ENCODE results near the gene F8. TPM values are rescaled to one million over a fixed set of nuclear protein-coding genes. Genes with fewer than 3 reads are reported as not detected.
"Not testable (repeated sequence)": the region's sequence is repeated elsewhere in the genome, so short reads cannot be mapped to it uniquely, and the experiment has no call there.

The F8 gene
- total RNA-seq, 2 experiments from 2014 or later: 7.5 to 8.9 TPM

DNA sequence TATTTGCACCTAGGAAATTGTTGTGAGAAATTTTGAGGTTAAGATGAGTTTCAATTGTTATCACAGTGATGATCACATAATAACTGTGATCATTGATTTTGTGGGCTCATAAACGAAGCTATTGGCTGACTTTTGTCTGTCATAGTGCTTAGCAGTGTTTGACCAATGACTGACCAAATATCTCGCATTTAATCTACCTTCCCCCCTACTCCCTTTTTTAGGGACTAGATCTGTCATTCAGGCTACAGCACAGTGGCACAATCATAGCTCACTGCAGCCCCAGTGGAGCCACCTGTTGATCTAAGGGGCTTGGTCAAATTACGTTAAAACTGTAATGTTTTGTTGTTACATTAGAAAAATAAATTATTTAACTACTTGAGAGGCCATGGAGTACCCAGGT, 5.6 kb upstream of the F8 start:
- no peaks in the 10 kb centered on the region for H3K9me3 Mint-ChIP-seq
- no peaks in the 10 kb centered on the region for H3K27me3 Mint-ChIP-seq
- no peaks in the 10 kb centered on the region for H3K36me3 Mint-ChIP-seq
- H3K27ac Mint-ChIP-seq: peak overlapping the region; percentile 94
- POLR2A ChIA-PET: no interaction called here
- H3K4me1 Mint-ChIP-seq (ENCODE audit: low read depth): peaks cover 21% of the 10 kb centered on the region
- DNase-seq: peak; percentile 9
- peak overlapping the region; percentile 83 for H3K4me3 Mint-ChIP-seq
- intact Hi-C loops (cut with micrococcal nuclease): no loop called here
- CTCF ChIA-PET: interaction anchor here (0.8 to 3.3 kb wide), 3 partner anchors 21 to 48 kb away, joined by 3 to 12 read pairs (median 11); no protein-coding TSS in a partner anchor

GRCh38 chrX:155027509-155028066, 5.1 kb upstream of the F8 start:
- POLR2A ChIA-PET: interaction anchor here (1.3 kb wide), 1 partner anchor 42 kb away, joined by 5 read pairs; no protein-coding TSS in a partner anchor

DNA sequence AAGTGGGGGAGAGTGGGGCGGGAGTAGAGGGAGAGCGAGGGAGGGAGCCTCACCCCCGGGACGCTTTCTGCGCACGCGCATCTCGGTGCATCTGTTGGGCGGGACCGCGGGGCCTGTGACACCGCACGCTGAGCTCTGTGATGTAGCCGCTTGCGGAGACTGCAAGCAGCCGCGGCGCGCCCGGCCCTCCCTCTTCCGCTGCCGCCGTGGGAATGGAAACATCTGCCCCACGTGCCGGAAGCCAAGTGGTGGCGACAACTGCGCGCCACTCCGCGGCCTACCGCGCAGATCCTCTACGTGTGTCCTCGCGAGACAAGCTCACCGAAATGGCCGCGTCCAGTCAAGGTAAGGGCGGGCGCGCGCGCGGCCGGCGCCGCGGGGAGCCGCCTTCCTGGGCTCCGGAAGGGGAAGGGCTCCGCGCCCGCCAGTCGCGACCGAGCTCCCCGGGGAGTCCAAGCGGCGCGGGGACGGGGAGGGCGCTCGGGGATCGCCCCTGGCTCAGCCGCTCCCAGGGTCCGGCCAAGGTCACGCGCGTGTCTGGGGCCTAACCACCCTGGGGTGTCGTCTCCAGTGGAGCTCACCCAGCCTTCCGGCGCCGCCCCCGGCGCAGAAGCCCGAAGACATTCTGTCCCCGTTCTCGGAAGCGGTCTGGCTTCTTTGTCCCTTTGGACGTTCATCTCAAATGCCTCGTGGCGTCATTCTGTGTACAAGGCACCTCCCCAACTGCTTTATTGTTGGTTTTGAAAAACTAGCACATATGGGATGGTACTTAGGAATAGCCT, 4.4 kb upstream of the F8 start, which contains the start of gene FUNDC2:
Gene FUNDC2, plus strand, starts transcription at position 118 of the 782 bp plus-strand sequence. Its CDS starts 95 bp downstream, at position 213.
- CTCF ChIA-PET: interaction anchor here (0.7 to 3.3 kb wide), 5 partner anchors 10 to 189 kb away, joined by 3 to 12 read pairs (median 3); no protein-coding TSS in a partner anchor
- peak within 1 kb of the TSS; percentile 83 for H3K4me3 Mint-ChIP-seq
- peak within 1 kb of the TSS; percentile 94 for H3K27ac Mint-ChIP-seq
- no peaks in the 10 kb centered on the region for H3K9me3 Mint-ChIP-seq
- intact Hi-C loops (cut with micrococcal nuclease): loop anchor here (1.0 to 2.0 kb wide), 2 partner anchors 36 to 44 kb away; partner anchors contain the start of genes BRCC3, CMC4 and MTCP1
- H3K27me3 Mint-ChIP-seq: no peaks in the 10 kb centered on the region
- DNase-seq: peak; percentile 96
- POLR2A ChIA-PET: interaction anchor here (0.8 to 1.3 kb wide), 2 partner anchors 43 to 46 kb away, joined by 3 to 5 read pairs; no protein-coding TSS in a partner anchor
- peaks cover 21% of the 10 kb centered on the region for H3K4me1 Mint-ChIP-seq (ENCODE audit: low read depth)
- no peaks in the 10 kb centered on the region for H3K36me3 Mint-ChIP-seq

More at GRCh38 chrX:155027509-155028066, 5.1 kb upstream of the F8 start:
- Mint-ChIP-seq H3K36me3 (no peaks in the 10 kb centered on the region), H3K27me3 (no peaks in the 10 kb centered on the region), H3K27ac (peak overlapping the region; percentile 94), H3K9me3 (no peaks in the 10 kb centered on the region), H3K4me3 (peak overlapping the region; percentile 83), H3K4me1 (ENCODE audit: low read depth) (peaks cover 21% of the 10 kb centered on the region)
- DNase-seq: peak; percentile 11
- intact Hi-C loops (cut with micrococcal nuclease): loop anchor here (2.0 kb wide), 1 partner anchor 37 kb away; no protein-coding TSS in a partner anchor
- CTCF ChIA-PET: interaction anchor here (0.8 to 3.3 kb wide), 5 partner anchors 21 to 188 kb away, joined by 3 to 12 read pairs (median 3); no protein-coding TSS in a partner anchor

- no peak for DNase-seq
- intact Hi-C loops (cut with micrococcal nuclease): loop anchor here (1.0 to 2.0 kb wide), 2 partner anchors 36 to 45 kb away; partner anchors contain the start of genes BRCC3, CMC4 and MTCP1
- Mint-ChIP-seq H3K4me1 (ENCODE audit: low read depth) (peaks cover 19% of the 10 kb centered on the region), H3K36me3 (no peaks in the 10 kb centered on the region), H3K27ac (peak overlapping the region; percentile 81), H3K9me3 (no peaks in the 10 kb centered on the region), H3K27me3 (no peaks in the 10 kb centered on the region), H3K4me3 (peak overlapping the region; percentile 72)
- ChIA-PET POLR2A (interaction anchor here (0.8 to 1.3 kb wide), 2 partner anchors 43 to 46 kb away, joined by 3 to 5 read pairs; no protein-coding TSS in a partner anchor), CTCF (interaction anchor here (0.7 to 3.3 kb wide), 5 partner anchors 10 to 189 kb away, joined by 3 to 12 read pairs (median 3); no protein-coding TSS in a partner anchor)
These were observed 3.9 kb upstream of the F8 start for GRCh38 chrX:155026420-155026726.

GRCh38 chrX:155023907-155024833, 1.6 kb upstream of the F8 start:
- Mint-ChIP-seq H3K4me1 (ENCODE audit: low read depth) (peaks cover 13% of the 10 kb centered on the region), H3K27ac (no peak overlapping the region), H3K4me3 (no peak overlapping the region), H3K36me3 (no peaks in the 10 kb centered on the region), H3K27me3 (no peaks in the 10 kb centered on the region), H3K9me3 (no peaks in the 10 kb centered on the region)
- ChIA-PET CTCF (no interaction called here), POLR2A (no interaction called here)
- DNase-seq: no peak
- intact Hi-C loops (cut with micrococcal nuclease): no loop called here

DNA sequence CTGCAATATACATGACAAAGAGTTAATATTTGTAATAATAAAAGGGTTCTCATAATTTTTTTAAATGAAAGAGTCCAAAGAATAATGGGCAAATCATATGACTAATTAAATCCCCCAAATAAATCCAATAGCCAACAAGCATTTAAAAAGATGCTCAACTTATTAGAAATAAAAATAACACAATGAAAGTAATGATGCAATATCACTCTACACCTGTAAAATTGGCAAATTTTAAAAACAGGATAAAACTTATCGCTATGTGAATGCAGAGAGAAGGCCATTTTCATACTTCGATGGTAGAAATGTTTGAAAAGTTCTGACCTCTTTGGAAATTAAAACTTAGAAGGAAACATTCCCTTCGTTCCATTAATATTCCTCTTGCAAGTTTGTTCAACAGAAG, 1.9 kb downstream of the F8 start:
- no peak for DNase-seq
- Mint-ChIP-seq H3K4me1 (ENCODE audit: low read depth) (peaks cover 2% of the 10 kb centered on the region), H3K9me3 (no peaks in the 10 kb centered on the region), H3K27ac (no peak overlapping the region), H3K4me3 (no peak overlapping the region), H3K36me3 (no peaks in the 10 kb centered on the region), H3K27me3 (no peaks in the 10 kb centered on the region)
- intact Hi-C loops (cut with micrococcal nuclease): no loop called here
- ChIA-PET CTCF (no interaction called here), POLR2A (no interaction called here)

DNA sequence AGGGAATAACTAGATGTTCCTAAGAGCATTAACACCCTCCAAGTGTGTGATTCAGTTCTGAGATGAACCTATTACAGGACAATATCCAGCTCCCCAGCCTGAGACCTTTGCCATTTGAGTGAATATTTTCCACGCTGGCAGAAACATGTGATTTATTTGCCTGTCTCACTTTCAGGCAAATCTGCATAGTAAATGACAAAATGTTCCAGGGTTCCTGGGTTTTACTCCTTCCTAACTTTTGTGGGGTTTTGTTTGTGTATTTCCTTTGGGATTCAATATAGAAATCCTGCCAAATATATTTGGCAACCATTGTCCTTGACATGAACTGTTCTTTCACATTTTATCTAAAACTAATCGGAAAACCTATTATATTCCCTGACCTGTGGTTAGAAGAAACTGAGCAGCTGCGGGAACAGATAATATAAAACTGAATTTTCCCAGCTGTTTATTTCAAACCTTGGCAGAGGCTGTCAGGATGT, 12.5 kb downstream of the F8 start:
- H3K4me3 Mint-ChIP-seq: no peak overlapping the region
- intact Hi-C loops (cut with micrococcal nuclease): no loop called here
- DNase-seq: no peak
- ChIA-PET CTCF (no interaction called here), POLR2A (no interaction called here)
- H3K36me3 Mint-ChIP-seq: no peaks in the 10 kb centered on the region
- no peaks in the 10 kb centered on the region for H3K27me3 Mint-ChIP-seq
- no peaks in the 10 kb centered on the region for H3K9me3 Mint-ChIP-seq
- H3K27ac Mint-ChIP-seq: no peak overlapping the region
- H3K4me1 Mint-ChIP-seq (ENCODE audit: low read depth): no peaks in the 10 kb centered on the region

DNA sequence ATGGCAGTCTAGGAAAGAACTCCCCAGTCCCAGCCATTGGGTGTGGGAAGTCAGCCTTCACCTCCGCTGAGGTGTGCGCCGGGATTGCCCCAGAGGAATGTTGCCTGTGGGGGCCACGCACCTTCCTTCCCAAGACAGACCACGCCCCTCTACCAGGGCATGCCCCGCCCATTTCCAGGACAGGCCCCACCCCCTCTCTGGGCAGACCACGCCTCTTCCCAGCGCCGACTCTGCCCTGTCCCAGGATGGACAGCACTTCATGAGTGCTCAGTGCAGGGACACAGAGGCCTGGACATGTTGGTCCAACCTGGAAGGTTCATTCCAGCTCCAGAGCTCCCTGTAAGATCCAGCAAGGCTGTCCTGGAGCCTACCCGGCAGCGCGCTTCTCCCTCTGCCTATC, 13.9 kb downstream of the F8 start:
- H3K27ac Mint-ChIP-seq; intact Hi-C loops (cut with micrococcal nuclease); H3K9me3 Mint-ChIP-seq; H3K4me3 Mint-ChIP-seq; POLR2A ChIA-PET; H3K4me1 Mint-ChIP-seq (ENCODE audit: low read depth); H3K27me3 Mint-ChIP-seq; DNase-seq; H3K36me3 Mint-ChIP-seq; CTCF ChIA-PET: not testable (repeated sequence)

DNA sequence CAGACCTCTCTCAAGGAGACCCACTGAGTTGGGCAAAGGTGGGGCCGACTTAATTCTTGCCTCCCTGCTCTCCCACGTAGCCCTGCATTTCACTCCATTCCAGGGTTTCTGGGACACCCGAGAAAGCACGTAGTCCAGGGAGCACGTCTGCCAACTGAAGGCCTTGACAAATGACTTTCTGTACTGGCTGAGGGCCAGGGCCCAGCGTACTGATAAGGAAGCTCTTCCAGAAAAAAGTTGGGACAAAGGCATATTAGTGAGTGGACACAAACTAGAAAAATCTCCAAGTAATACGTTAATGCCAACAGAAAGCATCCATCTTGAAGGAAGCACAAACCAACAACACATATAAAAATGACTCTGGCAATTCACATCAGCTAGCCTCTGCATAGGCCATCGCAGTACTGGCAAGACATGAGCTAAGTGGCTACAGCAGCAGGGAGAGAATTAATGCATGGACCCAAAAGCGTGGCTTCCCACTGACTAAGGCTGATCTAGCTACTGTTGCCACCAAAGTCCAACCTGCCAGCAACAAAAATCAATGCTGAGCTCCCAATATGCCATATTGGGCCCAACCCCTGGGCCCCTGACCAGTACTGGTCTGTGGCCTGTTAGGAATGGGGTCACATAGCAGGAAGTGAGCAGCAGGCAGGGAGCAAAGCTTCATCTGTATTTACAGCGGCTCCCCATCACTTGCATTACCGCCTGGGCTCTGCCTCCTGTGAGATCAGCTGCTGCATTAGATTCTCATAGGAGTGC, 15.4 kb downstream of the F8 start:
- H3K9me3 Mint-ChIP-seq; POLR2A ChIA-PET; H3K27me3 Mint-ChIP-seq; H3K36me3 Mint-ChIP-seq; H3K4me3 Mint-ChIP-seq; H3K27ac Mint-ChIP-seq; CTCF ChIA-PET; H3K4me1 Mint-ChIP-seq (ENCODE audit: low read depth); DNase-seq; intact Hi-C loops (cut with micrococcal nuclease): not testable (repeated sequence)

DNA sequence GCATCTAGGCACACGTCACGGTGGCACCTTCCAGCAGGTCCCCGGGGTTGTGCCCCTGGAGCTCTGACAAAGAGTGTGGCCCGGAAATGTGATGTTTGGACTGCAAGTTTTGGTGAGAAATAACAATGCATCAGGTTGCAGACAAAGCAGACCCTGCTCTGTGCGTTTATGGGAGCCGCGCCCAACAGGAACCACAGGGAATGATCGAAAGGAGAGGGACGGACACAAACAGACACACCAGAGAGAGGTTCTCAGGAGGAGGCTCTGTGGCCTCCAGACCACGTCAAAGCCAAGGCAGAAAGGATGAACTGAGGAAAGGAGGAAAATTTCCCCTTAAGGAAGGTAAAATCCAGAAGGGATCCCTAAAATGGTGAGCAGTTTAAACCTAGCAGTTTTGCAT, 16.1 kb downstream of the F8 start:
- intact Hi-C loops (cut with micrococcal nuclease); H3K9me3 Mint-ChIP-seq; DNase-seq; H3K4me3 Mint-ChIP-seq; H3K27ac Mint-ChIP-seq; H3K4me1 Mint-ChIP-seq (ENCODE audit: low read depth); H3K36me3 Mint-ChIP-seq; H3K27me3 Mint-ChIP-seq; CTCF ChIA-PET; POLR2A ChIA-PET: not testable (repeated sequence)

- intact Hi-C loops (cut with micrococcal nuclease): no loop called here
- Mint-ChIP-seq H3K27ac (no peak overlapping the region), H3K4me3 (no peak overlapping the region), H3K9me3 (no peaks in the 10 kb centered on the region), H3K27me3 (peaks cover 6% of the 10 kb centered on the region), H3K36me3 (no peaks in the 10 kb centered on the region), H3K4me1 (ENCODE audit: low read depth) (peaks cover 3% of the 10 kb centered on the region)
- DNase-seq: no peak
- ChIA-PET POLR2A (no interaction called here), CTCF (interaction anchor here (0.6 kb wide), 1 partner anchor 90 kb away, joined by 3 read pairs; no protein-coding TSS in a partner anchor)
These were observed 17.3 kb downstream of the F8 start for GRCh38 chrX:155005190-155005589.

All from activated CD4-positive, alpha-beta memory T cell treated with anti-CD3 and anti-CD28 coated beads for 36 hours (primary cell).